GM21526 (cell line): ENCODE measurements around the gene ZNF385B.
"Not testable (repeated sequence)": the region's sequence is repeated elsewhere in the genome, so short reads cannot be mapped to it uniquely, and the experiment has no call there.

Source experiments
- ATAC-seq: cut with Tn5 transposase; IDR thresholded peaks from one replicate; pipeline ENCODE4 v1.9.1; 2021; ENCODE audit warnings: moderate library complexity; ENCODE audit not compliant: unreplicated experiment, low FRiP score

Gene ZNF385B

GRCh38 chr2:179645047-179645446 is 216.4 kb downstream of the ZNF385B start:
- no peak for ATAC-seq

GRCh38 chr2:179642462-179642861 is 218.9 kb downstream of the ZNF385B start:
- ATAC-seq = no peak

- ATAC-seq = no peak
Observed at GRCh38 chr2:179636995-179637394, 224.4 kb downstream of the ZNF385B start.

GRCh38 chr2:179636100-179636980 is 225.1 kb downstream of the ZNF385B start:
- ATAC-seq = no peak

GRCh38 chr2:179631769-179632385 is 229.5 kb downstream of the ZNF385B start:
- not testable (repeated sequence) for ATAC-seq

- ATAC-seq = not testable (repeated sequence)
Observed at GRCh38 chr2:179629776-179630175, 231.6 kb downstream of the ZNF385B start.

GRCh38 chr2:179626261-179626660 is 235.2 kb downstream of the ZNF385B start:
- no peak for ATAC-seq

- ATAC-seq = no peak
Observed at GRCh38 chr2:179622635-179623300, 238.6 kb downstream of the ZNF385B start.

GRCh38 chr2:179622112-179622511 is 239.3 kb downstream of the ZNF385B start:
- ATAC-seq = no peak

GRCh38 chr2:179619947-179620467 is 241.4 kb downstream of the ZNF385B start:
- no peak for ATAC-seq

GRCh38 chr2:179614121-179614520 is 247.3 kb downstream of the ZNF385B start:
- ATAC-seq = no peak

- no peak for ATAC-seq
Observed at GRCh38 chr2:179613701-179614100, 247.7 kb downstream of the ZNF385B start.

- no peak for ATAC-seq
Observed at GRCh38 chr2:179613299-179613651, 248.1 kb downstream of the ZNF385B start.

GRCh38 chr2:179612591-179613298 is 248.7 kb downstream of the ZNF385B start:
- no peak for ATAC-seq

GRCh38 chr2:179612108-179612507 is 249.3 kb downstream of the ZNF385B start:
- no peak for ATAC-seq

- ATAC-seq = no peak
Observed at GRCh38 chr2:179606141-179606540, 255.3 kb downstream of the ZNF385B start.

- ATAC-seq = no peak
Observed at GRCh38 chr2:179605341-179605740, 256.1 kb downstream of the ZNF385B start.

- no peak for ATAC-seq
Observed at GRCh38 chr2:179604598-179604997, 256.8 kb downstream of the ZNF385B start.

GRCh38 chr2:179602452-179602851 is 259.0 kb downstream of the ZNF385B start:
- ATAC-seq = no peak

- ATAC-seq = no peak
Observed at GRCh38 chr2:179596018-179596417, 265.4 kb downstream of the ZNF385B start.

GRCh38 chr2:179595284-179595683 is 266.1 kb downstream of the ZNF385B start:
- no peak for ATAC-seq
